ENCODE data around the gene PSME4.

The PSME4 gene

GRCh38 chr2:53960476-53960875, 10.3 kb downstream of the PSME4 start:
- H3K27ac ChIP-seq (ENCODE audit: low read depth, low read length), result no peak overlapping the region
- no peaks in the 10 kb centered on the region for H3K36me3 ChIP-seq (ENCODE audit: control insufficient read depth, insufficient read depth, low read length)
- H2AK5ac ChIP-seq (ENCODE audit: low read length), result no peak overlapping the region
- H3K18ac ChIP-seq (ENCODE audit: low read length), result no peak overlapping the region
- H4K8ac ChIP-seq (ENCODE audit: low read depth, low read length), result no peak overlapping the region
- H3K79me1 ChIP-seq (ENCODE audit: low read length), result peaks cover 7% of the 10 kb centered on the region
- H3K4me1 ChIP-seq (ENCODE audit: control insufficient read depth, low read depth, low read length), result peaks cover 4% of the 10 kb centered on the region
- H3K9ac ChIP-seq (ENCODE audit: low read length), result no peak overlapping the region
- no peak for DNase-seq
- H3K4ac ChIP-seq (ENCODE audit: low read depth, low read length), result no peak overlapping the region
- H3K27me3 ChIP-seq (ENCODE audit: insufficient read depth, low read length, poor library complexity), result no peaks in the 10 kb centered on the region
- no peak overlapping the region for H4K5ac ChIP-seq (ENCODE audit: low read length)
- H3K4me3 ChIP-seq (ENCODE audit: low read length), result no peak overlapping the region
- peaks cover 77% of the 10 kb centered on the region for H3K79me2 ChIP-seq (ENCODE audit: control insufficient read depth, insufficient read depth, low read length)
- H3K23ac ChIP-seq (ENCODE audit: low read length), result no peak overlapping the region
- no peak overlapping the region for H2BK5ac ChIP-seq (ENCODE audit: low read length)
- no peak overlapping the region for H3K56ac ChIP-seq (ENCODE audit: low read length)
- H2BK120ac ChIP-seq (ENCODE audit: low read depth, low read length), result no peak overlapping the region
- H2BK15ac ChIP-seq (replicated peaks; ENCODE audit: low read depth), result no peak overlapping the region
- H3K4me2 ChIP-seq (ENCODE audit: low read length), result no peak overlapping the region
- WGBS (ENCODE audit: extremely low coverage, insufficient coverage, low lambda C conversion rate), result no CpG with 5 or more reads among the region's 4 CpGs

GRCh38 chr2:53958443-53958842, 12.3 kb downstream of the PSME4 start:
- Histone ChIP-seq H2BK15ac (replicated peaks; ENCODE audit: low read depth) (no peak overlapping the region), H3K4me1 (ENCODE audit: control insufficient read depth, low read depth, low read length) (peaks cover 2% of the 10 kb centered on the region), H3K27ac (ENCODE audit: low read depth, low read length) (no peak overlapping the region), H3K23ac (ENCODE audit: low read length) (no peak overlapping the region), H3K56ac (ENCODE audit: low read length) (no peak overlapping the region), H3K4me3 (ENCODE audit: low read length) (no peak overlapping the region), H3K18ac (ENCODE audit: low read length) (no peak overlapping the region), H3K4ac (ENCODE audit: low read depth, low read length) (no peak overlapping the region), H3K79me2 (ENCODE audit: control insufficient read depth, insufficient read depth, low read length) (peaks cover 79% of the 10 kb centered on the region), H2BK5ac (ENCODE audit: low read length) (no peak overlapping the region), H3K27me3 (ENCODE audit: insufficient read depth, low read length, poor library complexity) (no peaks in the 10 kb centered on the region), H3K4me2 (ENCODE audit: low read length) (no peak overlapping the region), H3K79me1 (ENCODE audit: low read length) (peaks cover 8% of the 10 kb centered on the region), H3K36me3 (ENCODE audit: control insufficient read depth, insufficient read depth, low read length) (no peaks in the 10 kb centered on the region), H4K5ac (ENCODE audit: low read length) (no peak overlapping the region), H2BK120ac (ENCODE audit: low read depth, low read length) (no peak overlapping the region), H2AK5ac (ENCODE audit: low read length) (no peak overlapping the region), H4K8ac (ENCODE audit: low read depth, low read length) (no peak overlapping the region), H3K9ac (ENCODE audit: low read length) (no peak overlapping the region)
- no CpG with 5 or more reads among the region's 2 CpGs for WGBS (ENCODE audit: extremely low coverage, insufficient coverage, low lambda C conversion rate)
- no peak for DNase-seq

DNA sequence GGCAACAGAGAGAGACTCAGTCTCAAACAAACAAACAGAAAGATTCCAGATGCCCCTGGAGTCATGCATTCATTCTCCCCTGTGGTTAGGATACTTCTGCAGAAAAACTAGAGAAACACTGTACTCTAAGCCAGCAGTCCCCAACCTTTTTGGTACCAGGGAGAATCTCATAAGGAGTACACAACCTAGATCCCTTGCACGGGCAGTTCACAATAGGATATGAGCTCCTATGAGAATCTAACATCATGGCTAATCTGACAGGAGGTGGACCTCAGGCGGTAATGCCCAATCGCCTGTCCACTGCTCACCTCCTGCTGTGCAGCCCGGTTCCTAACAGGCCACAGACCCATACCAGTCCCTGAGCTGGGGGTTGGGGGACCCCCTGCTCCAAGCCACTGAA, 18.3 kb downstream of the PSME4 start:
- H4K5ac ChIP-seq (ENCODE audit: low read length), result no peak overlapping the region
- H2BK120ac ChIP-seq (ENCODE audit: low read depth, low read length), result no peak overlapping the region
- no peak overlapping the region for H3K27ac ChIP-seq (ENCODE audit: low read depth, low read length)
- no peaks in the 10 kb centered on the region for H3K36me3 ChIP-seq (ENCODE audit: control insufficient read depth, insufficient read depth, low read length)
- H2AK5ac ChIP-seq (ENCODE audit: low read length), result no peak overlapping the region
- no peak overlapping the region for H4K8ac ChIP-seq (ENCODE audit: low read depth, low read length)
- H3K4me2 ChIP-seq (ENCODE audit: low read length), result no peak overlapping the region
- no peak overlapping the region for H3K9ac ChIP-seq (ENCODE audit: low read length)
- no peaks in the 10 kb centered on the region for H3K27me3 ChIP-seq (ENCODE audit: insufficient read depth, low read length, poor library complexity)
- peaks cover 62% of the 10 kb centered on the region for H3K79me2 ChIP-seq (ENCODE audit: control insufficient read depth, insufficient read depth, low read length)
- H3K4ac ChIP-seq (ENCODE audit: low read depth, low read length), result no peak overlapping the region
- H3K23ac ChIP-seq (ENCODE audit: low read length), result no peak overlapping the region
- H3K18ac ChIP-seq (ENCODE audit: low read length), result no peak overlapping the region
- H3K4me3 ChIP-seq (ENCODE audit: low read length), result no peak overlapping the region
- no peak overlapping the region for H2BK5ac ChIP-seq (ENCODE audit: low read length)
- WGBS (ENCODE audit: extremely low coverage, insufficient coverage, low lambda C conversion rate), result no CpG with 5 or more reads among the region's 4 CpGs
- H2BK15ac ChIP-seq (replicated peaks; ENCODE audit: low read depth), result no peak overlapping the region
- DNase-seq, result no peak
- no peak overlapping the region for H3K56ac ChIP-seq (ENCODE audit: low read length)
- H3K79me1 ChIP-seq (ENCODE audit: low read length), result peaks cover 11% of the 10 kb centered on the region
- H3K4me1 ChIP-seq (ENCODE audit: control insufficient read depth, low read depth, low read length), result no peaks in the 10 kb centered on the region

GRCh38 chr2:53949457-53949856, 21.3 kb downstream of the PSME4 start:
- H2BK5ac ChIP-seq (ENCODE audit: low read length), result no peak overlapping the region
- no peaks in the 10 kb centered on the region for H3K4me1 ChIP-seq (ENCODE audit: control insufficient read depth, low read depth, low read length)
- no peak overlapping the region for H2BK15ac ChIP-seq (replicated peaks; ENCODE audit: low read depth)
- no peak overlapping the region for H3K9ac ChIP-seq (ENCODE audit: low read length)
- H3K27ac ChIP-seq (ENCODE audit: low read depth, low read length), result no peak overlapping the region
- H3K36me3 ChIP-seq (ENCODE audit: control insufficient read depth, insufficient read depth, low read length), result no peaks in the 10 kb centered on the region
- no peak overlapping the region for H3K56ac ChIP-seq (ENCODE audit: low read length)
- no peak overlapping the region for H4K8ac ChIP-seq (ENCODE audit: low read depth, low read length)
- H2AK5ac ChIP-seq (ENCODE audit: low read length), result no peak overlapping the region
- peaks cover 36% of the 10 kb centered on the region for H3K79me2 ChIP-seq (ENCODE audit: control insufficient read depth, insufficient read depth, low read length)
- H3K4me2 ChIP-seq (ENCODE audit: low read length), result no peak overlapping the region
- H4K5ac ChIP-seq (ENCODE audit: low read length), result no peak overlapping the region
- no peaks in the 10 kb centered on the region for H3K27me3 ChIP-seq (ENCODE audit: insufficient read depth, low read length, poor library complexity)
- no peak overlapping the region for H2BK120ac ChIP-seq (ENCODE audit: low read depth, low read length)
- H3K4me3 ChIP-seq (ENCODE audit: low read length), result no peak overlapping the region
- H3K79me1 ChIP-seq (ENCODE audit: low read length), result peaks cover 5% of the 10 kb centered on the region
- no peak for DNase-seq
- H3K4ac ChIP-seq (ENCODE audit: low read depth, low read length), result no peak overlapping the region
- no CpG with 5 or more reads among the region's 1 CpG for WGBS (ENCODE audit: extremely low coverage, insufficient coverage, low lambda C conversion rate)
- H3K18ac ChIP-seq (ENCODE audit: low read length), result no peak overlapping the region
- no peak overlapping the region for H3K23ac ChIP-seq (ENCODE audit: low read length)

DNA sequence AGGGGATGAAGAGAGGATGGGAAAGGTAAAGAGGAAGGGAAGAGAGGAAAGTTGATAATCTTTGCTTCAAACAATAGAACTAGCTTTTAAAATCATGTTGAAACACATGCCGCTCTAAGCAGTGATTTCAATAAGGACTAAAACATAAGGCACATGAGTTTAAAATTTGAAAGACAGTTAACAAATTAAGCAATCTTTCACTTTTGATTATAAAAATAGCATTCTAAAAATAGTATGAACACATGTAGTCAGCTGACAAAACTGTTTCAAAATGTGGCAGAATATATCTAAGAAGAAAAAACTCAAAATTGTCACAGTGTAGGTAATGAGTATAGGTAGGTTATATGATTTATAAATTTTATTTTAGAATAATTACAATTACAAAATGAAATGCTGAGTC, 25.3 kb downstream of the PSME4 start:
- H2AK5ac ChIP-seq (ENCODE audit: low read length), result no peak overlapping the region
- H3K4me2 ChIP-seq (ENCODE audit: low read length), result no peak overlapping the region
- H3K27me3 ChIP-seq (ENCODE audit: insufficient read depth, low read length, poor library complexity), result no peaks in the 10 kb centered on the region
- no peak for DNase-seq
- no peaks in the 10 kb centered on the region for H3K4me1 ChIP-seq (ENCODE audit: control insufficient read depth, low read depth, low read length)
- H3K18ac ChIP-seq (ENCODE audit: low read length), result no peak overlapping the region
- H4K5ac ChIP-seq (ENCODE audit: low read length), result no peak overlapping the region
- peaks cover 10% of the 10 kb centered on the region for H3K79me2 ChIP-seq (ENCODE audit: control insufficient read depth, insufficient read depth, low read length)
- H3K79me1 ChIP-seq (ENCODE audit: low read length), result peaks cover 5% of the 10 kb centered on the region
- no peak overlapping the region for H2BK120ac ChIP-seq (ENCODE audit: low read depth, low read length)
- H3K36me3 ChIP-seq (ENCODE audit: control insufficient read depth, insufficient read depth, low read length), result no peaks in the 10 kb centered on the region
- no peak overlapping the region for H3K9ac ChIP-seq (ENCODE audit: low read length)
- H3K4me3 ChIP-seq (ENCODE audit: low read length), result no peak overlapping the region
- no peak overlapping the region for H2BK15ac ChIP-seq (replicated peaks; ENCODE audit: low read depth)
- H2BK5ac ChIP-seq (ENCODE audit: low read length), result no peak overlapping the region
- no peak overlapping the region for H3K4ac ChIP-seq (ENCODE audit: low read depth, low read length)
- no peak overlapping the region for H3K23ac ChIP-seq (ENCODE audit: low read length)
- no peak overlapping the region for H4K8ac ChIP-seq (ENCODE audit: low read depth, low read length)
- no peak overlapping the region for H3K56ac ChIP-seq (ENCODE audit: low read length)
- WGBS (ENCODE audit: extremely low coverage, insufficient coverage, low lambda C conversion rate), result no CpG with 5 or more reads among the region's 1 CpG
- H3K27ac ChIP-seq (ENCODE audit: low read depth, low read length), result no peak overlapping the region

GRCh38 chr2:53944542-53944941, 26.3 kb downstream of the PSME4 start:
- H3K18ac ChIP-seq (ENCODE audit: low read length), result no peak overlapping the region
- H3K56ac ChIP-seq (ENCODE audit: low read length), result no peak overlapping the region
- no peaks in the 10 kb centered on the region for H3K36me3 ChIP-seq (ENCODE audit: control insufficient read depth, insufficient read depth, low read length)
- H2AK5ac ChIP-seq (ENCODE audit: low read length), result no peak overlapping the region
- no peak overlapping the region for H3K4ac ChIP-seq (ENCODE audit: low read depth, low read length)
- no peak overlapping the region for H3K27ac ChIP-seq (ENCODE audit: low read depth, low read length)
- H4K8ac ChIP-seq (ENCODE audit: low read depth, low read length), result no peak overlapping the region
- H4K5ac ChIP-seq (ENCODE audit: low read length), result no peak overlapping the region
- peaks cover 7% of the 10 kb centered on the region for H3K79me2 ChIP-seq (ENCODE audit: control insufficient read depth, insufficient read depth, low read length)
- no peak overlapping the region for H3K23ac ChIP-seq (ENCODE audit: low read length)
- no peak overlapping the region for H3K9ac ChIP-seq (ENCODE audit: low read length)
- no peaks in the 10 kb centered on the region for H3K27me3 ChIP-seq (ENCODE audit: insufficient read depth, low read length, poor library complexity)
- H3K79me1 ChIP-seq (ENCODE audit: low read length), result peaks cover 3% of the 10 kb centered on the region
- H2BK15ac ChIP-seq (replicated peaks; ENCODE audit: low read depth), result no peak overlapping the region
- no peaks in the 10 kb centered on the region for H3K4me1 ChIP-seq (ENCODE audit: control insufficient read depth, low read depth, low read length)
- no peak overlapping the region for H3K4me3 ChIP-seq (ENCODE audit: low read length)
- no peak overlapping the region for H3K4me2 ChIP-seq (ENCODE audit: low read length)
- no peak for DNase-seq
- 100% methylated on average over 1 of the region's 1 CpG for WGBS (ENCODE audit: extremely low coverage, insufficient coverage, low lambda C conversion rate)
- H2BK120ac ChIP-seq (ENCODE audit: low read depth, low read length), result no peak overlapping the region
- no peak overlapping the region for H2BK5ac ChIP-seq (ENCODE audit: low read length)
